IgD-negative memory B cell (primary cell): ENCODE results near the gene STX2. TPM values are rescaled to one million over a fixed set of nuclear protein-coding genes. Genes with fewer than 3 reads are reported as not detected.
A peak's percentile ranks its signal among the peaks of the same experiment; 100 is the strongest.
"Not testable (repeated sequence)": the region's sequence is repeated elsewhere in the genome, so short reads cannot be mapped to it uniquely, and the experiment has no call there.

Experiments used
- H3K27ac Mint-ChIP-seq, 3 donors: one replicate each; pipeline ENCODE4 v1.8.0; 2020 to 2022; ENCODE audit warnings: mild to moderate bottlenecking in 3 of 3, mixed read lengths in 3 of 3, moderate library complexity in 1 of 3
- H3K27me3 Mint-ChIP-seq: one replicate; pipeline ENCODE4 v1.8.0; 2021; ENCODE audit warnings: mixed read lengths
- H3K36me3 Mint-ChIP-seq: one replicate; pipeline ENCODE4 v1.8.0; 2020; ENCODE audit warnings: mild to moderate bottlenecking, mixed read lengths
- H3K4me1 Mint-ChIP-seq, 3 donors: one replicate each; pipeline ENCODE4 v1.8.0; 2020 to 2022; ENCODE audit warnings: mixed read lengths in 3 of 3, mild to moderate bottlenecking in 1 of 3
- H3K4me3 Mint-ChIP-seq, 4 donors: one replicate each; pipeline ENCODE4 v1.8.0; 2020 to 2022; ENCODE audit warnings: mild to moderate bottlenecking in 4 of 4, mixed read lengths in 4 of 4, moderate library complexity in 3 of 4
- H3K9me3 Mint-ChIP-seq, 3 donors: one replicate each; pipeline ENCODE4 v1.8.0; 2020 to 2021; ENCODE audit warnings: mixed read lengths in 3 of 3, mild to moderate bottlenecking in 1 of 3
- polyA plus RNA-seq: library from polyadenylated mRNA; unstranded; fragments of 300-500 nt; fragmentation: Illumina TruSeq; gene quantifications from one replicate; pipeline ENCODE4 v1.2.3, GENCODE V29; 2021

Gene STX2
- polyA plus RNA-seq, 1 donor from 2014 or later, result 6.2 TPM

DNA sequence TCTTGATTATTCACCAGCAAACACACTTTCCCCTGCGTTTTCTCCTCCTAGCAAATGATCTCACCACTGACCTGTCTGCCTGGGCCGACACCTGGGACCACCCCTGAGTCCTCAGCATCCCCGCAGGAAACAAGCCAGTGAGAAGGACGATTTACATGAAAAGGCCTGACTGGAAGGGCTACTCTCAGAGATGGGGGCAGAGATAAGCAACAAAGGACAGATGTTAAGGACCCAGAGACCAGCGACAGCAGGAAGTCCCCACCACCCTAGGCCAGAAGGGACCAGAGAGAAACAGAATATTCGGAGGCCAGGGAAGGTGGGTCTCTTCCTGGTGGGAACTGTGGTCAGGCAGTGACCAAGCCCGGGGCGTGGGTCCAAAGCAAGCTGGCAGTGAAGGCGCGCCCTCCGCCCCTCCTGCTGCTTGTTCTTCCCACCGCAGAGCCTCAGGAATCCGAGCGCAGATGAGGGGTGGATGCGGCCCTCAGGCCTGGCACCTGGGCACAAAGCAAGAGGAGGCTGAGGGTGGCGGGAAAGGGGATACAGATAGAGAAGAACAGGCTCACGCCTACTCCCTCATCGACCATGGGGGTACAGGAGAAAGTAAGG, 55.8 kb downstream of the STX2 start:
- Mint-ChIP-seq H3K27ac (no peak overlapping the region), H3K4me1 (no peaks in the 10 kb centered on the region), H3K4me3 (no peak overlapping the region), H3K36me3 (peaks cover 20% of the 10 kb centered on the region), H3K27me3 (no peaks in the 10 kb centered on the region), H3K9me3 (peaks cover 5 to 14% (median 12%) of the 10 kb centered on the region in 3 donors)

DNA sequence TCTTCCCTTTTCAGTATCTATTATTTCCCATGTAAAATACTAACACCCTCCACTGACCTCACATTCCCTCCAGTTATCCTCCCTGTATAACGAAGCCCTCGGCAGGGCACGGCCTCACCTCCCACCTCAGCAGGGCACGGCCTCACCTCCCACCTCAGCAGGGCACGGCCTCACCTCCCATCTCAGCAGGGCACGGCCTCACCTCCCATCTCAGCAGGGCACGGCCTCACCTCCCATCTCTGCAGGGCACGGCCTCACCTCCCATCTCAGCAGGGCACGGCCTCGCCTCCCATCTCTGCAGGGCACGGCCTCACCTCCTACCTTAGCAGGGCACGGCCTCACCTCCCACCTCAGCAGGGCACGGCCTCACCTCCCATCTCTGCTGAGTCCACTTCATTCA, 56.8 kb downstream of the STX2 start:
- peaks cover 20% of the 10 kb centered on the region for H3K36me3 Mint-ChIP-seq
- H3K4me3 Mint-ChIP-seq, H3K4me1 Mint-ChIP-seq, H3K27me3 Mint-ChIP-seq, H3K27ac Mint-ChIP-seq: not testable (repeated sequence)
- peaks cover 5 to 14% (median 12%) of the 10 kb centered on the region in 3 donors for H3K9me3 Mint-ChIP-seq

DNA sequence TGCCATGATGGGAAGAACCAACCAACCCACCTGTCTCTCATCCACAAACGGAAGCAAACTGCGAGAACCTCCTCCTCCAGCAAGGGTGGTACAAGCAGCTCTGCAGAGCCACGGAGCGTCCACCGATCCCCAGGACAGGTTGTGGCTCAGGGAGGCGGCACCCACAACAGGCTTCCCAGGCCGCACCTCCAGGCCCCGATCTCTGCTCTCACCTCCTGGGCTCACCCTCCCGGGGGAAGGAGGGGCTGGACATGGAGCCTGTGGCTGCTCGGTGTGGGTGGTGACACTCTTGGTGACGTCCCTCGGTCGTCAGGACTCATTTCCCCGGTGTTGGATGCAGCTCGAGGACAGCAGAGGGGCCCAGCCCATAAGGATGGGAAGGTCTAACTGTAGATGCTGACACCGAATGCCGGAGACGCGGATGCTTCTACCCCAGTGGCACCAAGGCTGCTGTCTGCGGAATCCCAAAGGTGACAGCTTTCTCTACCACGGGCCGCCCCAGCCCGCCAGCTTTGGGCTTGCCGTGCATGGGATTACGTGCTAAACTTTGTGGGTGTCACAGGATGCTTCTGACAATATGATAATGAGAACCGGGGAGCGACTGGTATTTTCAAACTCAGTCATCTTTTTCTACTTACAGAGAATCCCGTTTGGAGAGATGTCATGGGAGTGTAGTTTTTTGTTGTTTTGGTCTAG, 58.0 kb downstream of the STX2 start:
- H3K27ac Mint-ChIP-seq, result no peak overlapping the region
- peaks cover 15% of the 10 kb centered on the region for H3K27me3 Mint-ChIP-seq
- peaks cover 4 to 6% (median 4%) of the 10 kb centered on the region in 3 donors for H3K4me1 Mint-ChIP-seq
- H3K36me3 Mint-ChIP-seq, result peaks cover 20% of the 10 kb centered on the region
- no peak overlapping the region for H3K4me3 Mint-ChIP-seq
- H3K9me3 Mint-ChIP-seq, result peaks cover 5 to 14% (median 12%) of the 10 kb centered on the region in 3 donors

DNA sequence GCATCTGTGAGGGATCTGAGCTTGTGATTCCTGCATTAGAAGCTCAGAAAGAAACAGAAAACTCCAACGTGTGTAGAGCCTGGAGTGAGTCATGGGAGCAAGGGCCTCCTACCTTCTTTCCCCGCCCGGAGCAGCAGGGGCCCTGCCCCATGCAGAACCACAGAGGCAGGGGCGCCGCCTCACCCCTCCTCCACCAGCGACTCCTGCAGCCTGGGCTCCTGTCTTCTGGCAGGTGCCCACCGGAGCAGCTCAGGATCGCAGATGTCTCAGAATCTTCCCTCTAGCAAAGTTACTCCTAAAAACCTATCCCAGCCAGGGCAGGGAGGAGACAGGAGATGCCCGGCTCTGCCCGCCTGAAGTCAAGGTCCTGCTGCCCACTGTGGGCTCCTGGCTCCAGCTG, 58.7 kb downstream of the STX2 start:
- Mint-ChIP-seq H3K9me3 (peaks cover 5 to 13% (median 12%) of the 10 kb centered on the region in 3 donors), H3K4me3 (no peak overlapping the region), H3K36me3 (peaks cover 20% of the 10 kb centered on the region), H3K27me3 (peaks cover 22% of the 10 kb centered on the region), H3K4me1 (peaks cover 6% of the 10 kb centered on the region in 3 donors), H3K27ac (no peak overlapping the region)

DNA sequence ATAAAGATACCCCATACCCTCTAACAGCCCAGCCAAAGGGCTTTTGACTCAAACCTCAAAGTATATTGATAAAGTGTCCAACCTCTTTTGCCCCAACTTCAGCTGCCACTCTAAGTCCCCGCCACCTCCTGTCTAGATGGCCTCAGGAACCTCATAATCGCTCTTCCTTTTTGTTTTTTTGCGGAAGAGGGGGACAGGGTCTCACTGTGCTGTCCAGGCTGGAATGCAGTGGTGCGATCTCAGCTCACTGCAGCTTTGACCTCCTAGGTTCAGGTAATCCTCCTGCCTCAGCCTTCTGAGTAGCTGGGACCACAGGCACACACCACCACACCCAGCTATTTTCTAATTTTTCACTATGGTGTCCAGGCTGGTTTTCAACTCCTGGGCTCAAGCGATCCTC, 60.3 kb downstream of the STX2 start:
- peak overlapping the region in 1 of 3 donors; percentile 59 for H3K27ac Mint-ChIP-seq
- peaks cover 30% of the 10 kb centered on the region for H3K27me3 Mint-ChIP-seq

DNA sequence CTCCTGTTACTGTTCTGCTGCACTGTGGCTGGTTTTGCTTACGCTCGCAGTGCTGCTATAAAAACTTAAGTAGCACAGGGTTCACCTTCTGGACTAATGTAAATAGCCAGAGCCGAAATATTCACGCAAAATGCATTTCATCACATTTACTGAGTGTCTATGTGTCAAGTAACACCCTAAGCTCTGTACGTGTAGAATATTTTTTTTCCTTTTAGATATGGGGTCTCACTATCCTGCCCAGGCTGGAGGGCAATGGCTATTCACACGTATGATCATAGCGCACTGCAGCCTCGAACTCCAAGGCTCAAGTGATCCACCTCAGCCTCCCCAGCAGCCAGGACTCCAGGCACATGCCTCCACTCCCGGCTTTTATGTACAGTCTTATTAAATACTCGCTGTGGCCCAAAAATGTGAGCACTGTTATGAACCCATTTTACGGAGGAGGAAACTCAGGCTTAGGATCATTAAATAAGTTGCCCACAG, 62.2 kb downstream of the STX2 start:
- no peak overlapping the region for H3K27ac Mint-ChIP-seq
- peaks cover 6% of the 10 kb centered on the region in 3 donors for H3K4me1 Mint-ChIP-seq
- peaks cover 0 to 3% (median 2%) of the 10 kb centered on the region in 3 donors for H3K9me3 Mint-ChIP-seq
- H3K27me3 Mint-ChIP-seq, result peaks cover 33% of the 10 kb centered on the region
- H3K36me3 Mint-ChIP-seq, result peaks cover 8% of the 10 kb centered on the region
- peak overlapping the region in 3 of 4 donors; percentile 27 to 84 (median 75) for H3K4me3 Mint-ChIP-seq

More for the DNA sequence above, 60.3 kb downstream of the STX2 start:
- H3K36me3 Mint-ChIP-seq, result peaks cover 13% of the 10 kb centered on the region
- peaks cover 6% of the 10 kb centered on the region in 3 donors for H3K4me1 Mint-ChIP-seq
- no peak overlapping the region for H3K4me3 Mint-ChIP-seq
- peaks cover 1 to 2% (median 2%) of the 10 kb centered on the region in 3 donors for H3K9me3 Mint-ChIP-seq

DNA sequence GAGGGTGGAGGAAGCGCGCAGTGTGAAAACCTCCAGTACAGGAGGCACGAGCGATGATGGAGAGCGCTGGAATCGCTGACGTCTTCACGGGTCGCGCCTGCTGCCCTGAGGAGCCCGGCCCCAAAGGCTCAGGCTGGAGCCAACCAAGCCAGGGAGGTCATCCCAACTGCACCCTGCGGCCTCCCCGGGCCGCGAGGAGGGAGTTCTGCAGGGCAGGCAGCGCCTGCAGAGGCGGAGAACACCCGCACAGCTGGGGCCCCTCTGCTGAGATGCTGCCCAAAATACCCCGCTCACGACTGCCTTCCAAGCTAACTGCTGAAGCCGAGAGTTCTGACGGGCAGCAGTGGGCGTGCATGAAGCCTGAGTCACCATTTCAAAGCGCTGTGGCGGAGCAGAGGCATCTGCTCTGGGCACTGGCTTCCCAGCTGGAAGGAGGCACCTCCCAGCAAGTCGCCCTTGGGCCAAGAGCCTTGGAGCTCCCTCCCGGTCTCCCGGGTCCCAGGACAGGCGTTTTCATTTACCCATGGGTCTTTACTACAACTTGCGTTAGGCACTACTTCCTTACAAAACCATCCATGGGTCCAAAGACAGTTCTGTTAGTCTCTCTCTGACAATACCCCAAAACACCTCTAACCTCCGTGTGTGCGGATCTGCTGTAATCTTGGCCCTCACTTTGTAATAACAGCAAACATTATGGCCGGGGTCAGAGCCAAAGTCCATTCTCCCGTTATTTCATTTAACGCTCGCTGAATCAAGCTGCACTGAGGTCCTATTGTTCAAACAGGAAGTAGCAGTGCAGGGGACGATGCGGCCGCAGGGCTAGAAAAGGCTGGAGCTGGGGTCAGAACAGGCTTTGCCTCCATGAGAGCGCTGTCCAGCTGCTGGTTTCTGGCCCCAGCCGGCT, 62.8 kb downstream of the STX2 start:
- Mint-ChIP-seq H3K36me3 (peaks cover 5% of the 10 kb centered on the region), H3K4me1 (peaks cover 6% of the 10 kb centered on the region in 3 donors), H3K9me3 (peaks cover 0 to 3% (median 2%) of the 10 kb centered on the region in 3 donors), H3K27me3 (peaks cover 34% of the 10 kb centered on the region), H3K27ac (peak overlapping the region in 2 of 3 donors; percentile 55 to 57), H3K4me3 (peak overlapping the region; percentile 27 to 84 (median 65))

DNA sequence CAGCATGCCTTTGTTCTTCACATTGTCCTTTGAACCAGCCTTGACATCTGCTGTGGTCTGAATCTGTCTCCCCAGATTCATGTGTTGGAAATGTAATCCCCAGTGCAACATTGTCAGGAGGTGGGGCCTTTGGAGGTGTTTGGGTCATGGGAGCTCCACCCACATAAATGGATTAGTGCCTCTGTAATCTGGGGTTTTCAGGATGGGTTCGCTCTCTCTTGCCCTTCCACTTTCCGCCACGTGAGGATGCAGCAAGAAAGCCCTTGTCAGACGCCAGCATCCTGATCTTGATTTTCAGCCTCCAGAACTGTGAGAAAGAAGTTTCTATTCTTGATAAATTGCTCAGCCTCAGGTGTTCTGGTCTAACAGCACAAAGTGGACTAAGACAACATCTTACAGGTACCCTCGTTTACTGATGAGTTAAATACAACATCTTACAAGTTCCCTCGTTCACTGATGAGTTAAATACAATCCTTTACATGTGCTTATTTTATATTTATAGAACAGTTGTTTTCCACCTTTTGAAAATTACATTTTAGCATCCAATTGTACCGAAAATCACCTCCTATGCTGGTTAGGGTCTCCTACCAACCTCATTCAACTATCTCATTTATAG, 68.5 kb downstream of the STX2 start:
- peaks cover 0 to under 1% (median 0%) of the 10 kb centered on the region in 3 donors for H3K4me1 Mint-ChIP-seq
- peaks cover 19% of the 10 kb centered on the region for H3K27me3 Mint-ChIP-seq
- no peaks in the 10 kb centered on the region for H3K36me3 Mint-ChIP-seq
- peaks cover 0 to 1% (median 0%) of the 10 kb centered on the region in 3 donors for H3K9me3 Mint-ChIP-seq
- no peak overlapping the region for H3K4me3 Mint-ChIP-seq
- no peak overlapping the region for H3K27ac Mint-ChIP-seq

DNA sequence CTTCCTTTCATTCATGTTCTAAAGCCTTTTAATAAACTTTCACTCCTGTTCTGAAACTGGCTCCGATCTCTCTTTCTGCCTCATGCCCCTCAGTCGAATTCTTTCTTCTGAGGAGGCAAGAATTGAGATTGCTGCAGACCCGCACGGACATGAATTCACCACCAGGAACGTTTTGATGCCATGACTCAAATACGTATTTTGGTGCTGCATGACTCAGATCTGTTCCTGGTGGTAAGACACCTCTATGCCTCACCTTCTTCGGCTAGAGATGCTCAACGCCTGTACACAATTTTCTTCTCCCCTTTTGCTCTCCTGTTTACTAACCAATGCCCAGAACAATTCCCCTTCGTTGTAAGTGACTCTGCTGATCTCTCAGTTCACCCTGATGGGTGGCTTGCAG, 70.9 kb downstream of the STX2 start:
- Mint-ChIP-seq H3K36me3 (no peaks in the 10 kb centered on the region), H3K27me3 (peaks cover 9% of the 10 kb centered on the region), H3K4me1 (no peaks in the 10 kb centered on the region), H3K27ac (no peak overlapping the region), H3K4me3 (no peak overlapping the region), H3K9me3 (peaks cover 0 to 1% (median 0%) of the 10 kb centered on the region in 3 donors)

DNA sequence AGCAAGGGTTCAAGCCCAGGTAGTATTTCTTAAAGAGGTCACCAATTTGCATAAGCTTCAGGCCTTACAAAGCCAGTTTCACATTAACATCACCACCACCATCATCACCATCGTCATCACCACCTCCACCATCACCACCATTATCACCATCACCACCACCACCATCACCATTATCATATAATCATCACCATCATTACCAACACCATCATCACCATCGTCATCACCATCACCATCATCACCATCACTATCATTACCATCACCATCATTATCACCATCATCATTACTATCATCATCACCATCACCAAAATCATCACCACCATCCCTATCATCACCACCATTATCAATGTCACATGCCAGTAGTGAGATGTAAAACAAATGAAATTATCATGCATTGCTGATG, 72.6 kb downstream of the STX2 start:
- no peak overlapping the region for H3K4me3 Mint-ChIP-seq
- peaks cover 0 to 5% (median 0%) of the 10 kb centered on the region in 3 donors for H3K4me1 Mint-ChIP-seq
- H3K27ac Mint-ChIP-seq, result no peak overlapping the region
- H3K36me3 Mint-ChIP-seq, result no peaks in the 10 kb centered on the region
- H3K9me3 Mint-ChIP-seq, result no peaks in the 10 kb centered on the region
- peaks cover 9% of the 10 kb centered on the region for H3K27me3 Mint-ChIP-seq

DNA sequence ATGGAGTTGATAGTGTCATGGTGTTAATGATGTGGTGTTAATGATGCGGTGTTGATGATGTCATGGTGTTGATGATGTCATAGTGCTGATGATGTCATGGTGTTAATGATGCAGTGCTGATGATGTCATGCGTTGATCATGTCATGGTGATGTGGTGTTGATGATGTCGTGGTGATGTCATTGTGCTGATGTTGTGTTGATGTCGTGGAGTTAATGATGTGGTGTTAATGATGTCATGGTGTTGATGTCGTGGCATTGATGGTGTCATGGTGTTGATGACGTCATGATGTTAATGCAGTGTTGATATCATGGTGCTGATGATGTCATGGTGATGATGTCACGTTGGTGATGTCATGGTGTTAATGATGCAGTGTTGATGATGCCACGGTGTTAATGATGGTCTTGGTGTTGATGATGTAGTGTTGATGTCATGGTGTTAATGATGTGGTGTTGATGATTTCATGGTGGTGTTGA, 73.8 kb downstream of the STX2 start:
- Mint-ChIP-seq H3K36me3 (no peaks in the 10 kb centered on the region), H3K9me3 (no peaks in the 10 kb centered on the region), H3K27me3 (peaks cover 13% of the 10 kb centered on the region), H3K4me1 (peaks cover 0 to 8% (median 0%) of the 10 kb centered on the region in 3 donors), H3K27ac (no peak overlapping the region), H3K4me3 (no peak overlapping the region)

DNA sequence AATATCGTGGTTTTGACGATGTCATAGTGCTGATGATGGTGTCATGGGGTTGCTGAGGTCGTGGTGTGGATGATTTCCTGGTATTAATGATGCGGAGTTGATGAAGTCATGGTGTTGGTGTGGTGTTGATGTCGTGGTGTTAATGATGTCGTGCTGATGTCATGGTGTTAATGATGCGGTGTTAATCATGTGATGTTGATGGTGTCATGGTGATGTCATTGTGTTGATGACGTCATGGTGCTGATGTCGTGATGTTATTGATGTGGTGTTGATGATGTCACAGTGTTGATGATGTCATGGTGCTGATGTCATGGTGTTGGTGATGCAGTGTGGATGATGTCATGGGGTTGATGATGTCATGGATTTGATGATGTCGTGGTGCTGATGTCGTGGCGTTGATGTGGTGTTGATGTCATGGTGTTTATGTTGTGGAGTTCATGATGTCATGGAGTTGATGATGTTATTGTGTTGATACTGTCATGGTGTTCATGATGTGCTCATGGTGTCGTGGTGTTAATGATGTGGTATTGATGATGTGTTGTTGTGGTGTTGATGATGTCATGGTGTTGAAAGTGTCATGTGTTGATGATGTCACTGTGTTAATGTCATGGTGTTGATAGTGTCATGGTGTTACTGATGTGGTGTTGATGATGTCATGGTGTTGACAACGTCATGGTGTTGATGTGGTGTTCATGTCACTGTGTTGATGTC, 74.4 kb downstream of the STX2 start:
- H3K4me1 Mint-ChIP-seq, result peaks cover 0 to 8% (median 0%) of the 10 kb centered on the region in 3 donors
- no peaks in the 10 kb centered on the region for H3K36me3 Mint-ChIP-seq
- H3K27me3 Mint-ChIP-seq, result peaks cover 13% of the 10 kb centered on the region
- H3K27ac Mint-ChIP-seq, result no peak overlapping the region
- no peaks in the 10 kb centered on the region for H3K9me3 Mint-ChIP-seq
- H3K4me3 Mint-ChIP-seq, result no peak overlapping the region

DNA sequence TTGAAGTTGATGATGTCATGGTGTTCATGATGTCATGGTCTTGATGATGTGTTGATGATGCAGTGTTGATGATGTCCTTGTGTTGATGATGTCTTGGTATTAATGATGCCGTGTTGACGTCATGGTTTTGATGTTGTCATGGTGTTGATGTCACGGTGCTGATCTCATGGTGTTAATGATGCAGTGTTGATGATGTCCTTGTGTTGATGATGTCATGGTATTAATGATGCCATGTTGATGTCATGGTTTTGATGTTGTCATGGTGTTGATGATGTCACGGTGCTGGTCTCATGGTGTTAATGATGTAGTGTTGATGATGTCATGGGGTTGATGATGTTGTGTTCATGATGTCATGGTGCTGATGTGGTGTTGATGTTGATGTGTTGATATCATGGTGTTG, 75.0 kb downstream of the STX2 start:
- H3K4me1 Mint-ChIP-seq, result peaks cover 0 to 8% (median 0%) of the 10 kb centered on the region in 3 donors
- H3K27ac Mint-ChIP-seq, result no peak overlapping the region
- H3K27me3 Mint-ChIP-seq, result peaks cover 13% of the 10 kb centered on the region
- no peak overlapping the region for H3K4me3 Mint-ChIP-seq
- H3K9me3 Mint-ChIP-seq, result no peaks in the 10 kb centered on the region
- no peaks in the 10 kb centered on the region for H3K36me3 Mint-ChIP-seq

DNA sequence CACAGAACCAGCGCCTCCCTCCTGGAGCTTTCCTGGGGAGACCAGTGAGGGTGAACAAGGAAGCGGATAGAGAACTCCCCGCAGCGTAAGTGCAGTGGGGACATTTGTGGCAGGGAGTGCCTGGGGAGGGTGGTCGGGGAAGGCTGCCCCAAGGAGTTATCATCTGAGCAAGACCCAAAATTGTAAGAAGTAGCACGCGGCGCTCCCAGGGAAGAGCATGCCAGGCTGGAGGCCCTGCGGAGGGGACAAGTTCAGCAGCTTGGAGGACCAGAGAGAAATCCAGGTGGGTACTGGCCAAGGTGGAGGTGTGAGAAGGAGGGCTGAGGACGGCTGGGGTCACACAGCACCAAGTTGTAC, 76.8 kb downstream of the STX2 start:
- Mint-ChIP-seq H3K4me3 (peak overlapping the region in 1 of 4 donors; percentile 29), H3K27ac (no peak overlapping the region), H3K36me3 (no peaks in the 10 kb centered on the region), H3K4me1 (peaks cover 0 to 8% (median 0%) of the 10 kb centered on the region in 3 donors), H3K27me3 (peaks cover 10% of the 10 kb centered on the region), H3K9me3 (no peaks in the 10 kb centered on the region)
